HCT116 (cell line): ENCODE measurements around the gene TMEM271. TPM values are rescaled to one million over a fixed set of nuclear protein-coding genes. Genes with fewer than 3 reads are reported as not detected.

Source experiments
- ATAC-seq: fragments of 200-7000 bp; cut with Tn5 transposase; 2 replicates; pipeline ENCODE4 v1.9.1; 2020; ENCODE audit warnings: mild to moderate bottlenecking, moderate library complexity
- BruUV-seq: library from RNA; stranded (reverse); fragments of 400-500 nt; replicated peaks from 2 replicates; lab custom pipeline; 2021; lab: Mats Ljungman, UMichigan
- CTCF ChIA-PET: fragments of 300-600 bp; sonication (Branson Sonifier 250); formaldehyde crosslinking; loops from one replicate; lab custom pipeline; 2021; ENCODE audit warnings: antibody characterized with exemption; lab: Charles Lee
- POLR2A ChIA-PET: fragments of 300-600, 350-600 bp; sonication (Branson Sonifier 250); formaldehyde crosslinking; loops from one replicate; lab custom pipeline; 2021; ENCODE audit warnings: antibody characterized with exemption; lab: Charles Lee
- RAD21 ChIA-PET, 2 experiments: fragments of 300-600 bp; sonication (Branson Sonifier 250); formaldehyde crosslinking; loops; one replicate each; lab custom pipeline; 2023; ENCODE audit warnings: low total read pairs in 2 of 2; ENCODE audit not compliant: uncharacterized antibody in 2 of 2, unreplicated experiment in 2 of 2, low non-redundant PET in 1 of 2; lab: Charles Lee
- DNase-seq: peaks from one replicate; pipeline ENCODE4 v3.0.0-alpha.2; 2010; ENCODE audit warnings: low read depth, low spot score
- H2AFZ ChIP-seq: fragments of 200-600 bp; shearing (Covaris generic), sonication (generic); 2 replicates; pipeline ENCODE4 v1.6.1; 2017; ENCODE audit warnings: low read depth, mixed run types, mixed read lengths, antibody characterized with exemption, low read length; ENCODE audit not compliant: poor library complexity, severe bottlenecking
- H3K27ac ChIP-seq: 2 replicates; pipeline ENCODE4 v1.5.1; 2012; ENCODE audit warnings: low read depth, low read length
- H3K27me3 ChIP-seq: fragments of 200-600 bp; sonication (generic); 2 replicates; pipeline ENCODE4 v1.6.1; 2016; ENCODE audit warnings: mixed run types, low read length, mixed read lengths; ENCODE audit not compliant: insufficient read depth
- H3K36me3 ChIP-seq, 2 experiments: fragments of 200-500 bp in 1 of 2; fragments of 200-600 bp in 1 of 2; sonication (Bioruptor generic) in 1 of 2; sonication (generic) in 1 of 2; 2 replicates each; pipeline versions ENCODE4 v1.5.1 to v1.6.1; 2014 to 2016; ENCODE audit warnings: low read length in 2 of 2, inconsistent platforms in 1 of 2, mixed read lengths in 1 of 2, mixed run types in 1 of 2; ENCODE audit not compliant: insufficient read depth in 2 of 2, control insufficient read depth in 1 of 2
- H3K4me1 ChIP-seq, 2 experiments: fragments of 200-600 bp in 1 of 2; sonication (generic) in 1 of 2; 2 replicates each; pipeline versions ENCODE4 v1.5.1 to v1.6.1; 2012 to 2017; ENCODE audit warnings: low read length in 2 of 2, inconsistent platforms in 1 of 2, mild to moderate bottlenecking in 1 of 2, mixed read lengths in 1 of 2, mixed run types in 1 of 2, moderate library complexity in 1 of 2; ENCODE audit not compliant: insufficient read depth in 2 of 2, control insufficient read depth in 1 of 2
- H3K4me2 ChIP-seq: fragments of 200-600 bp; sonication (generic); 2 replicates; pipeline ENCODE4 v1.6.1; 2017; ENCODE audit warnings: mixed run types, low read length, mixed read lengths
- H3K4me3 ChIP-seq, 2 experiments: fragments of 200-600 bp in 1 of 2; sonication (generic) in 1 of 2; replicated peaks in 1 of 2; 2 replicates each; pipeline ENCODE4 v1.5.1; 2011 to 2016; ENCODE audit warnings: low read length in 2 of 2, control low read depth in 1 of 2, low read depth in 1 of 2, mild to moderate bottlenecking in 1 of 2, mixed read lengths in 1 of 2, mixed run types in 1 of 2
- H3K79me2 ChIP-seq: fragments of 200-600 bp; sonication (generic); 2 replicates; pipeline ENCODE4 v1.6.1; 2017; ENCODE audit warnings: mild to moderate bottlenecking, mixed run types, low read length, moderate library complexity, mixed read lengths; ENCODE audit not compliant: insufficient read depth
- H3K9ac ChIP-seq: fragments of 200-600 bp; sonication (generic); 2 replicates; pipeline ENCODE4 v1.6.1; 2016; ENCODE audit warnings: low read length, mixed read lengths
- H3K9me2 ChIP-seq: fragments of 200-600 bp; sonication (generic), shearing (Covaris generic); 2 replicates; pipeline ENCODE4 v1.6.1; 2017; ENCODE audit warnings: mixed run types, mild to moderate bottlenecking, moderate library complexity; ENCODE audit not compliant: insufficient read depth
- H3K9me3 ChIP-seq, 2 experiments: fragments of 200-500 bp in 1 of 2; fragments of 200-600 bp in 1 of 2; sonication (Bioruptor generic) in 1 of 2; sonication (generic) in 1 of 2; 2 replicates each; pipeline ENCODE4 v1.6.1; 2014 to 2017; ENCODE audit warnings: low read length in 2 of 2, mixed read lengths in 2 of 2, inconsistent platforms in 1 of 2, low read depth in 1 of 2, mild to moderate bottlenecking in 1 of 2, mixed run types in 1 of 2, moderate library complexity in 1 of 2; ENCODE audit not compliant: control insufficient read depth in 1 of 2, insufficient read depth in 1 of 2
- H4K20me1 ChIP-seq: fragments of 200-600 bp; sonication (generic), shearing (Covaris generic); 2 replicates; pipeline ENCODE4 v1.6.1; 2017; ENCODE audit warnings: mixed run types, mild to moderate bottlenecking, moderate library complexity; ENCODE audit not compliant: insufficient read depth
- CBX3 ChIP-seq: IDR thresholded peaks from 2 replicates; pipeline ENCODE4 v1.6.1; 2012; ENCODE audit warnings: low read depth
- CEBPB ChIP-seq: IDR thresholded peaks from 2 replicates; pipeline ENCODE4 v1.6.1; 2012; ENCODE audit warnings: low read depth
- EGR1 ChIP-seq: IDR thresholded peaks from 2 replicates; pipeline ENCODE4 v1.6.1; 2012; ENCODE audit warnings: low read depth
- ELF1 ChIP-seq: IDR thresholded peaks from 2 replicates; pipeline ENCODE4 v1.6.1; 2012; ENCODE audit warnings: low read depth, borderline replicate concordance
- EZH2 ChIP-seq: fragments of 200-600 bp; sonication (generic); IDR thresholded peaks from 2 replicates; pipeline ENCODE4 v1.6.1; 2017; ENCODE audit warnings: antibody characterized with exemption, mixed run types
- FOSL1 ChIP-seq: IDR thresholded peaks from 2 replicates; pipeline ENCODE4 v1.6.1; 2012; ENCODE audit warnings: low read depth
- POLR2AphosphoS5 ChIP-seq: IDR thresholded peaks from 2 replicates; pipeline ENCODE4 v1.6.1; 2011; ENCODE audit warnings: mild to moderate bottlenecking, low read depth, low read length, moderate library complexity
- RAD21 ChIP-seq: IDR thresholded peaks from 2 replicates; pipeline ENCODE4 v1.6.1; 2012; ENCODE audit warnings: low read depth, mild to moderate bottlenecking
- REST ChIP-seq: IDR thresholded peaks from 2 replicates; pipeline ENCODE4 v1.6.1; 2012; ENCODE audit warnings: low read depth
- SIN3A ChIP-seq: IDR thresholded peaks from 2 replicates; pipeline ENCODE4 v1.6.1; 2012; ENCODE audit warnings: low read depth
- SP1 ChIP-seq: IDR thresholded peaks from 2 replicates; pipeline ENCODE4 v1.6.1; 2012; ENCODE audit warnings: low read depth
- SRF ChIP-seq: IDR thresholded peaks from 2 replicates; pipeline ENCODE4 v1.6.1; 2012; ENCODE audit warnings: low read depth
- TCF7L2 ChIP-seq: IDR thresholded peaks from 2 replicates; pipeline ENCODE4 v1.7.0; 2011; ENCODE audit warnings: borderline replicate concordance, inconsistent platforms; ENCODE audit not compliant: insufficient read depth, insufficient read length; ENCODE audit errors: extremely low read depth
- YY1 ChIP-seq: IDR thresholded peaks from 2 replicates; pipeline ENCODE4 v1.6.1; 2011; ENCODE audit warnings: low read length, low read depth, moderate library complexity, mild to moderate bottlenecking; ENCODE audit not compliant: insufficient replicate concordance; ENCODE audit errors: extremely low read depth
- ZFX ChIP-seq: fragments of 450-650 bp; IDR thresholded peaks from 2 replicates; pipeline ENCODE4 v1.6.1; 2017
- ZNF274 ChIP-seq: fragments of 200-500 bp; sonication (Bioruptor generic); IDR thresholded peaks from 2 replicates; pipeline ENCODE4 v1.6.1; 2014; ENCODE audit warnings: mild to moderate bottlenecking, low read depth, low read length, inconsistent platforms
- intact Hi-C: fragments of 100-400 bp; cut with micrococcal nuclease; formaldehyde crosslinking; loops from 2 replicates; pipeline ENCODE4 v1.10.0; 2022
- total RNA-seq: library from RNA; stranded (reverse); gene quantifications from one replicate; pipeline ENCODE4 v1.2.1, GENCODE V29; 2021; ENCODE audit not compliant: unreplicated experiment
- TF ChIP-seq, protein P1 (sequence below): IDR thresholded peaks from 2 replicates; pipeline ENCODE4 v1.6.1; 2011; ENCODE audit warnings: mild to moderate bottlenecking, low read length, moderate library complexity; ENCODE audit not compliant: insufficient replicate concordance; ENCODE audit errors: extremely low read depth
- TF ChIP-seq, protein P2 (sequence below), 3 experiments: fragments of 200-600 bp in 1 of 3; sonication (generic) in 1 of 3; IDR thresholded peaks in 2 of 3; conservative IDR thresholded peaks in 1 of 3; 2 replicates each; pipeline ENCODE4 v1.5.1; 2012 to 2017; ENCODE audit warnings: low read depth in 2 of 3, low read length in 2 of 3, antibody characterized with exemption in 1 of 3, borderline replicate concordance in 1 of 3, control low read depth in 1 of 3, mild to moderate bottlenecking in 1 of 3, mixed read lengths in 1 of 3, mixed run types in 1 of 3, moderate library complexity in 1 of 3; ENCODE audit not compliant: insufficient read depth in 1 of 3
- TF ChIP-seq, protein P3 (sequence below): IDR thresholded peaks from 2 replicates; pipeline ENCODE4 v1.6.1; 2012

The TMEM271 gene
- total RNA-seq, 1 experiment from 2014 or later: not detected

GRCh38 chr4:526189-526909 is 49.7 kb downstream of the TMEM271 start:
- no peaks in the 10 kb centered on the region for H3K27me3 ChIP-seq
- H3K4me3 ChIP-seq: no peak overlapping the region
- H2AFZ ChIP-seq: no peak overlapping the region
- ChIA-PET RAD21 (no interaction called here), CTCF (no interaction called here), POLR2A (no interaction called here)
- TF ChIP-seq ELF1: no peak
- no peak for TF ChIP-seq TCF7L2
- TF ChIP-seq POLR2AphosphoS5: no peak
- TF ChIP-seq CBX3: no peak
- no peak for TF ChIP-seq ZNF274
- no peak for TF ChIP-seq EZH2
- no peak for TF ChIP-seq YY1
- TF ChIP-seq, protein P1, sequence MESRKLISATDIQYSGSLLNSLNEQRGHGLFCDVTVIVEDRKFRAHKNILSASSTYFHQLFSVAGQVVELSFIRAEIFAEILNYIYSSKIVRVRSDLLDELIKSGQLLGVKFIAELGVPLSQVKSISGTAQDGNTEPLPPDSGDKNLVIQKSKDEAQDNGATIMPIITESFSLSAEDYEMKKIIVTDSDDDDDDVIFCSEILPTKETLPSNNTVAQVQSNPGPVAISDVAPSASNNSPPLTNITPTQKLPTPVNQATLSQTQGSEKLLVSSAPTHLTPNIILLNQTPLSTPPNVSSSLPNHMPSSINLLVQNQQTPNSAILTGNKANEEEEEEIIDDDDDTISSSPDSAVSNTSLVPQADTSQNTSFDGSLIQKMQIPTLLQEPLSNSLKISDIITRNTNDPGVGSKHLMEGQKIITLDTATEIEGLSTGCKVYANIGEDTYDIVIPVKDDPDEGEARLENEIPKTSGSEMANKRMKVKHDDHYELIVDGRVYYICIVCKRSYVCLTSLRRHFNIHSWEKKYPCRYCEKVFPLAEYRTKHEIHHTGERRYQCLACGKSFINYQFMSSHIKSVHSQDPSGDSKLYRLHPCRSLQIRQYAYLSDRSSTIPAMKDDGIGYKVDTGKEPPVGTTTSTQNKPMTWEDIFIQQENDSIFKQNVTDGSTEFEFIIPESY: no peak
- no peak for TF ChIP-seq REST
- TF ChIP-seq CEBPB: no peak
- no peak for TF ChIP-seq ZFX
- TF ChIP-seq, protein P2, sequence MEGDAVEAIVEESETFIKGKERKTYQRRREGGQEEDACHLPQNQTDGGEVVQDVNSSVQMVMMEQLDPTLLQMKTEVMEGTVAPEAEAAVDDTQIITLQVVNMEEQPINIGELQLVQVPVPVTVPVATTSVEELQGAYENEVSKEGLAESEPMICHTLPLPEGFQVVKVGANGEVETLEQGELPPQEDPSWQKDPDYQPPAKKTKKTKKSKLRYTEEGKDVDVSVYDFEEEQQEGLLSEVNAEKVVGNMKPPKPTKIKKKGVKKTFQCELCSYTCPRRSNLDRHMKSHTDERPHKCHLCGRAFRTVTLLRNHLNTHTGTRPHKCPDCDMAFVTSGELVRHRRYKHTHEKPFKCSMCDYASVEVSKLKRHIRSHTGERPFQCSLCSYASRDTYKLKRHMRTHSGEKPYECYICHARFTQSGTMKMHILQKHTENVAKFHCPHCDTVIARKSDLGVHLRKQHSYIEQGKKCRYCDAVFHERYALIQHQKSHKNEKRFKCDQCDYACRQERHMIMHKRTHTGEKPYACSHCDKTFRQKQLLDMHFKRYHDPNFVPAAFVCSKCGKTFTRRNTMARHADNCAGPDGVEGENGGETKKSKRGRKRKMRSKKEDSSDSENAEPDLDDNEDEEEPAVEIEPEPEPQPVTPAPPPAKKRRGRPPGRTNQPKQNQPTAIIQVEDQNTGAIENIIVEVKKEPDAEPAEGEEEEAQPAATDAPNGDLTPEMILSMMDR (IDR thresholded peaks at IDR 0.05 in 2 of 3, conservative IDR thresholded peaks at IDR 0.05 in 1 of 3; ENCODE audit: borderline replicate concordance in 1 of 3, insufficient read depth in 1 of 3, low read depth in 2 of 3, low read length in 2 of 3): no peak
- TF ChIP-seq, protein P3, sequence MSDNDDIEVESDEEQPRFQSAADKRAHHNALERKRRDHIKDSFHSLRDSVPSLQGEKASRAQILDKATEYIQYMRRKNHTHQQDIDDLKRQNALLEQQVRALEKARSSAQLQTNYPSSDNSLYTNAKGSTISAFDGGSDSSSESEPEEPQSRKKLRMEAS: no peak
- TF ChIP-seq RAD21: no peak
- no peak for TF ChIP-seq EGR1
- TF ChIP-seq SP1: no peak
- TF ChIP-seq SRF: no peak
- no peak for TF ChIP-seq FOSL1
- no peak for TF ChIP-seq SIN3A
- H3K4me1 ChIP-seq: no peaks in the 10 kb centered on the region
- ATAC-seq (no peak), DNase-seq (no peak)
- H3K36me3 ChIP-seq: peaks cover 2 to 7% of the 10 kb centered on the region in 2 experiments; a peak in 2 of 4 replicates
- intact Hi-C loops: no loop called here
- H3K9me2 ChIP-seq: no peaks in the 10 kb centered on the region
- H3K4me2 ChIP-seq: no peak overlapping the region
- no TSS peak for BruUV-seq
- no peaks in the 10 kb centered on the region for H3K9me3 ChIP-seq
- no peak overlapping the region for H3K27ac ChIP-seq
- H3K79me2 ChIP-seq: no peaks in the 10 kb centered on the region
- H3K9ac ChIP-seq: no peak overlapping the region
- no peaks in the 10 kb centered on the region for H4K20me1 ChIP-seq
